Measurements from ENCODE around the gene KNSTRN. TPM values are rescaled to one million over a fixed set of nuclear protein-coding genes. Genes with fewer than 3 reads are reported as not detected.

Gene KNSTRN, protein sequence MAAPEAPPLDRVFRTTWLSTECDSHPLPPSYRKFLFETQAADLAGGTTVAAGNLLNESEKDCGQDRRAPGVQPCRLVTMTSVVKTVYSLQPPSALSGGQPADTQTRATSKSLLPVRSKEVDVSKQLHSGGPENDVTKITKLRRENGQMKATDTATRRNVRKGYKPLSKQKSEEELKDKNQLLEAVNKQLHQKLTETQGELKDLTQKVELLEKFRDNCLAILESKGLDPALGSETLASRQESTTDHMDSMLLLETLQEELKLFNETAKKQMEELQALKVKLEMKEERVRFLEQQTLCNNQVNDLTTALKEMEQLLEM
- 36.8 and 61.2 TPM in 2 replicates for total RNA-seq

DNA sequence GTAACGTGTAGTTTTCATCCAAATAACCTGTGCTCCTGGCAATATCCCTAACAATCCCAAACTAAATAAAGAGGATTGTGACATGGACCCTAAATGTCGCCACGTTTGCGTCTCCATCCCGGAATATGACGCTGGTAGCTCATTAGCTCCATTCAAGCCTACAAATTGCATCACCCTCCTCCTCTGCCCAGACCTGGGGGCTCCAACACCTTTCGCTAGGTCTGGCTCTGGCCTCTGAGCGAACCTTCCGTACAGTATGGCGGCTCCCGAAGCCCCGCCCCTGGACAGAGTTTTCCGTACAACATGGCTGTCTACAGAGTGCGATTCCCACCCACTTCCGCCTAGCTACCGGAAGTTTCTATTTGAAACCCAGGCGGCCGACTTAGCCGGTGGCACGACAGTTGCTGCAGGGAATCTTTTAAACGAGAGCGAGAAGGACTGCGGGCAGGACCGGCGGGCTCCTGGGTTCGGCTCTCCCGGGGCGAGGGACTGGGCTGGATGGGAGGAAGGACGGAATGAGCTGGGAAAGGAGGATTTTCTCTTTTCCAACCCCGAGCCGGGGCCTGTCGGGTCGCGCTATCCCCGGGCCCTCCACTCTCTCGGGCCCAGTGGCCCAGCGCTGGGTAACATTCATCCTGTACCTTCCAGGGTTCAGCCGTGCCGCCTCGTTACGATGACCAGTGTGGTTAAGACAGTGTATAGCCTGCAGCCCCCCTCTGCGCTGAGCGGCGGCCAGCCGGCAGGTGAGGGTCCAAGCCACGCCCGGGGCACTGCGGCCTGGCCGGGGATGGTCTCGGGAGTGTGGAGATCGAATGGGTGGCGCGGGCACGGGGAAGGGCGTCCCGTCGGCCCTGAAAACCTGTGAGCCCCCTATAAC, at the start of gene KNSTRN:
Gene KNSTRN (plus strand): TSS at position 142 of the 877 bp plus-strand sequence. CDS start 115 bp downstream, at position 257.
- DNase-seq = peak; percentile 94

DNA sequence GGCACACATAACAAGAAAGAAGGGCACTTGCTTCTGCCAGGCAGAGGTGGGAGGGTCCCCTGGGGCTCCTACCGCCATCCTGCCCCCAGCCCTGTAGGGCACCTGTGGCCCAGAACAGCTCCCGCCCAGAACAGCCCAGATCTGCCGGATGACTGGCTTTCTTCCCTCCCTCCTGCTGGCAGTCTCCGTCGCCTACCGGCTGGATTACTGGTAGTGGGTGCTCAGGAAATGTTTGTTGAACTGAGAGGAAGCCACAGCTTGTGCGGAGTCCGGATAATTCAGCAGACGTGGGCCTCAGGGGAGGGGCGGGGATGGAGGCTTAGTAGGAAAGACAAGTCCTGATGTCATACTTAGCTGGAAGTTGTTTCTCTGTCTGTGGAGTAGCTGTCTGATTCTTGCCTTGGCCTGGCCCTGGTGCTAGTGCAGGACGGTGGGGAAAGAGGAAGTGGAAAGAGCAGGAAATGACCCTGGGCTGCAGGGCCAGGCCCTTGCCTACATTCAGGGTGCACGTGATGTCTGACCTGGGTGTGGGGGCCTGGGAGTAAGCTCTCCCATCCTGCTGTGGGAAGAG, 48.5 kb upstream of the KNSTRN start:
- peak; percentile 93 for DNase-seq

DNA sequence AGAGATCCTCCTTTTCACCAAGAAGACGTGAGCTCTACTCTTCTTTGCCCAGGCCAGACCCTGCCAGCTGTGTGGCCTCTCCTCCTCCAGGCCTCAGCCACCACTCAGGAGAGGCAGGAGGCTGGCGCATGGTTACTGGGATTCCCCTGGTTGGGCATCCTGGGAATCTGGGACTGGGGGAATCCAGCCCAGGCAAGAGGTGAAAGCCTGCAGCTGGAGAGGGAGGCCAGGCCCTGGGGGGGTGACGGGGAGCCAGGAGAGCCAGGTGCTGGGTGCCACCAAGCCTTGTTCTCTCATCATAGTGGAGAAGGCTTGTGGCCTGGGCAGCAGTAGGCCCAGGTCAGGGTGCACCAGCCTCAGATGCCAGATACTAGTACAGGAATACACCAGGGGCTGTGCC, 48.0 kb upstream of the KNSTRN start:
- no peak for DNase-seq

- DNase-seq = no peak
These were observed 47.4 kb upstream of the KNSTRN start for GRCh38 chr15:40334941-40335795.

GRCh38 chr15:40335938-40336743, 46.4 kb upstream of the KNSTRN start:
- DNase-seq = no peak

- DNase-seq = peak; percentile 20
These were observed 45.8 kb upstream of the KNSTRN start for GRCh38 chr15:40336744-40337122.

GRCh38 chr15:40337597-40337996, 44.9 kb upstream of the KNSTRN start:
- DNase-seq = no peak

DNA sequence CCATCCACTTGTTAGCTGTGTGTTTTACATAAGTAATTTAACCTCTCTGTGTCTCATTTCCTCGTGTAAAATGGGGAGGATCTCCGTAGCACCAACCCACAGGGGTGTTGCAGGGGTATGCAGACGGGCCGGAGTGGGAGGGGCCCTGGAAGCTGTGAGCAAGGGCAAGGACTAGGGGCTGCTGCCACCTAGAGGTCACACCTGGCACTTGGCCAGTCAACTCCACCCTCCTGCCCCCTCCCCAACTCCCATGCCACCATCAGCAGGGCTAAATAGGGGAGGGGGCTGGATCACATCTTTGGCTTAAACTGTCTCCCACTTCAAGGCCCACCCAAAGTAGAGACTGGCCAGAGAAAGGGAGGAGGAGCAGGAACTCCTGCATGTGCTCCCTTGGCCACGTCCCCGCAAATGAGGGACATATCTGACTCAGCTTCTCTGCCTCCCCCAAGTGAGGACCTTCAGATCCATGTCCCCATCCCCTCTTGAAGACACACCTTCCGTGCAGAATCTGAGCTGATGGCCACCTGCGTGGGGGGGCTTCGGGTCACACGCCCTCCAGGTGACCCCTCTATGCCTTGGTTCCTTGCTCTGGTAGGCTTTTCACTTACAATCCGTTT, 44.4 kb upstream of the KNSTRN start:
- DNase-seq = peak; percentile 88

- DNase-seq = peak; percentile 56
These were observed 43.5 kb upstream of the KNSTRN start for GRCh38 chr15:40338921-40339620.

- DNase-seq = peak; percentile 26
These were observed 42.9 kb upstream of the KNSTRN start for GRCh38 chr15:40339621-40339945.

- DNase-seq = peak; percentile 65
These were observed 42.3 kb upstream of the KNSTRN start for GRCh38 chr15:40340038-40340739.

- DNase-seq = peak; percentile 89
These were observed 41.7 kb upstream of the KNSTRN start, which contains the start of gene CCDC9B for GRCh38 chr15:40340740-40341400. TSS of gene CCDC9B (minus strand) at chr15:40340939. CDS start at chr15:40340819, 120 bp downstream.

DNA sequence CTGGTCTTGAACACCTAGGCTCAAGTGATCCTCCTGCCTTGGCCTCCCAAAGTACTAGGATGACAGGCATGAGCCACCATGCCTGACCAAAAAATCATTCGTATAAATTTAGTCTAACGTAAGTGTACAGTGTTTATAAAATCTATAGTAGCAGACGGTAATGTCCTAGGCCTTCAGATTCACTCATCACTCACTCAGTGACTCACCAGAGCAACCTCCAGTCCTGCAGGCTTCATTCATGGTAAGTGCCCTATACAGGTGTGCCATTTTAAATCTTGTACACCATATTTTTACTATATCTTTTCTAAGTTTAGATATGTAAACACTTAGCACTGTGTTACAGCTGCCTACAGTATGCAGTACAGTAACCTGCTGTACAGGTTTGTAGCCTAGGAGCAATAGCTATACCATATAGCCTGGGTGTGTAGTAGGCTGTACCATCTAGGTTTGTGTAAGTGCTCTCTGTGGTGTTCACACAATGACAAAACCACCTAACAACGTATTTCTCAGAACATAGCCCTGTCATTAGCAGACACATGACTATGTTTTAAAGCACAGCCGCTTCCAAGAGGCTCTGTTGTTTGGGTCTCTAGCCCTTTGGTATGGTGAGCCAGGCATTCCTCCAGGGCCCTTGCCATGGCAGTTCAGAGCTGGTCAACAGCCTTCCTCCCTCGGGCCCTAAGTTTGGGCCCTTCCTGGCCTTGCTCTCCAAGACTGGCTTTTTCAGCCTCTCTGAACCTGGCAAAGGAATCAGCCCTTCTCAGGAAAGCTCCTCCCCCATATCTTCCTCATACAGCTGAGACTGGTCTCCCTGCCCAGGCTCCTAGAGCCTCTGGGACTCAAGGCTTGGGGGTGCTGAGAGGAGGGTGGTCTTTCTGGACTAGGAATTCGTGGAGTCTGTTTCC, 39.9 kb upstream of the KNSTRN start:
- DNase-seq = peak; percentile 34

DNA sequence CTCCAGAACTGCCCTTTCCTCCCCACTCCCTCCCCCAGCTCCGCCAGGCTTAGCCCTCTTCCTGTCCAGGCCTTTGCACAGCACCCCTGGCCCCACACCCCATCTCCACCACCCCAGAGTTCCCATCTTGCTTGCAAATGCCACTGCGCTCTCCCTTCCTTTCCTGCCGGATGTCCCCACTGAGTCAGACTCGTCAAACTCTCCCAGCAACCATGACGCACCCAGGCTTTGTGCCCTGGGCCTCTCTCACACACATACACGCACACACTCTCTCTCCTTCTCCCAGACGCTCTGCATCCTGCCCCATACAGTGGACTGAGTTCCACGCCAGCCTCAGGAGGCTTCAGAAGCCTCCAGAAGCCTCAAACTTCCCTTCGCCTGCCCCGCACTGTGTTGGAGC, 39.0 kb upstream of the KNSTRN start:
- peak; percentile 97 for DNase-seq

DNA sequence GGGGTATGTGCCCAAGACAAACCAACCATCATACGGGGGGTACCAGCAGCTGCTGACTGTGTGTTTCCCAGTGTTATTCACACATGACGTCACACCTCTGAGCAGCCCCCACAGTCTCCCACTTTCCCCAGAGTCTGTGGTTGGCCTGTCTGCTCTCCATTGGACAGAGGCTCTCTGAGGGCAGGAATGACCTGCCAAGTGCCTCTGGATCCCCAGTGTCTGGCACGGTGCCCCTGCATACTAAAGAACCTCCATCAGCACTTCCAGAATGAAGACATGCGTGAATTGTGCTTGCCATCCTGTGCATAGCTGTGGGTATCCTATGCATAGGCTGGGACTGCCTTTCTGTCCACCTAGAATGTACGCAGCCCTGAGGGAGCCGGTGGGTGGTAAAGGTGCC, 38.3 kb upstream of the KNSTRN start:
- peak; percentile 7 for DNase-seq

- DNase-seq = peak; percentile 67
These were observed 37.8 kb upstream of the KNSTRN start for GRCh38 chr15:40344631-40345120.

- DNase-seq = no peak
These were observed 37.2 kb upstream of the KNSTRN start for GRCh38 chr15:40345225-40345866.
